Psoas muscle (tissue), 8 donors: Measurements from ENCODE around the gene GOLT1B. TPM values are rescaled to one million over a fixed set of nuclear protein-coding genes. Genes with fewer than 3 reads are reported as not detected.

Source experiments
- ATAC-seq, 4 donors: fragments of 200-7000 bp; cut with Tn5 transposase; one replicate each; pipeline ENCODE4 v1.9.1; 2020; ENCODE audit warnings: moderate library complexity in 3 of 4, mild to moderate bottlenecking in 2 of 4
- DNase-seq, 2 donors: peaks; one replicate each; pipeline ENCODE4 v3.0.0-alpha.2; 2020
- H3K27ac ChIP-seq: fragments of 200-600 bp; one replicate; pipeline ENCODE4 v1.8.0; 2022
- H3K27me3 ChIP-seq, 3 donors: fragments of 200-600 bp in 1 of 3; one replicate each; pipeline versions ENCODE4 v1.6.1 to v1.8.0; 2013 to 2022; ENCODE audit warnings: low read length in 2 of 3, mild to moderate bottlenecking in 2 of 3, moderate library complexity in 1 of 3; ENCODE audit not compliant: insufficient read depth in 3 of 3
- H3K36me3 ChIP-seq, 2 donors: fragments of 200-600 bp in 1 of 2; one replicate each; pipeline versions ENCODE4 v1.6.1 to v1.8.0; 2013 to 2022; ENCODE audit warnings: low read depth in 1 of 2, mild to moderate bottlenecking in 1 of 2, moderate library complexity in 1 of 2; ENCODE audit not compliant: insufficient read depth in 1 of 2
- H3K4me1 ChIP-seq: fragments of 200-600 bp; one replicate; pipeline ENCODE4 v1.8.0; 2022
- H3K4me3 ChIP-seq: fragments of 200-600 bp; one replicate; pipeline ENCODE4 v1.8.0; 2022; ENCODE audit warnings: mild to moderate bottlenecking
- H3K9me3 ChIP-seq: fragments of 200-600 bp; one replicate; pipeline ENCODE4 v1.8.0; 2022
- CTCF ChIP-seq: fragments of 200-600 bp; IDR thresholded peaks from one replicate; pipeline ENCODE4 v1.8.0; 2022; ENCODE audit warnings: antibody characterized with exemption
- WGBS, 3 donors: extraction: QIAGEN DNeasy Blood & Tissue Kit; methylation state at CpG; one replicate each; pipeline versions ENCODE4 v1.1.6 to v1.1.7; 2013; 5-methylcytosine and 5-hydroxymethylcytosine counted together
- intact Hi-C, 2 donors: fragments of 100-400 bp; cut with DNase I; formaldehyde crosslinking; loops; one replicate each; pipeline versions ENCODE4 v1.11.0 to v1.14.2; 2022
- polyA plus RNA-seq, 3 donors: library from polyadenylated mRNA; stranded (reverse); fragments of 200-250 nt; gene quantifications; one replicate each; pipeline ENCODE4 v1.2.3, GENCODE V29; 2013
- total RNA-seq, 4 donors: library from RNA; stranded (reverse); fragmentation: NEBNext Ultra II Directional in 2 of 4; extraction: Animal tissue kit (Norgen Biotek cat#: 25700) in 2 of 4; gene quantifications; one replicate each; pipeline versions ENCODE4 v1.2.1 to v1.2.4, GENCODE V29; 2021 to 2023
- donor health status: healthy with polysubstance abuse.
- donor health status: DM: no; HTN: no; CAD: no; lungs with moderate emphysema.
- donor health status: Bipolar disorder and iron deficiency.
- donor health status: healthy.
- donor health status: DM: yes; HTN: yes; CAD: no.
- donor health status: DM: no; HTN: no; CAD: no.
- donor health status: DM: no; HTN: no; CAD: no.
- donor health status: DM: yes; HTN: yes; CAD: no.

The GOLT1B gene
- total and polyA plus RNA-seq, 7 donors: 14.0 to 62.2 (median 20.3) TPM

DNA sequence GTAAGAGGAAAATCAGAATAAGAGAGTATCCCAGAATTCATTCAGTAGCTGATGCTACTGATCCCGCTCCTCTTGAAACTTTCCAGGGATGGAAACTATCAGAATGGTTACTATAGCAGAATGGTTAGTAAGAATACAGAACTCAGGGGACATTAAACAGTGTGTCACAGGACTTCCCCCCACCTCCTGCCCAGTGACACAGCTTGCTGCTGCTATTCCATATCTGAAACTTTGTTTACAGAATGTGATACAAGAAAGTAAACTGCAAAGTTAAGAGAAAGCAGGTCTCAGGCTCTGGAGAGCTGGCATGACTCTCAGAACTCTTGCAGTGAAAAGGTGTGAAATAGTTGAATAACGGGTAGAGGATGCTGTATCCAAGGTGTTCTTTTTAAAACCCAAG is 27.9 kb downstream of the GOLT1B start:
- H3K27ac ChIP-seq: peak overlapping the region; percentile 28
- peaks cover under 1% of the 10 kb centered on the region for H3K9me3 ChIP-seq
- 59 to 69% (median 63%) methylated on average over 2 of the region's 2 CpGs for WGBS, 3 donors
- H3K27me3 ChIP-seq: no peaks in the 10 kb centered on the region
- intact Hi-C loops: loop anchor here in 1 of 2 donors (5.0 kb wide), 1 partner anchor 153 kb away; no protein-coding TSS in a partner anchor
- no peak for ATAC-seq
- peaks cover 20% of the 10 kb centered on the region for H3K4me1 ChIP-seq
- H3K36me3 ChIP-seq: no peaks in the 10 kb centered on the region
- no peak for TF ChIP-seq CTCF
- no peak for DNase-seq
- no peak overlapping the region for H3K4me3 ChIP-seq

DNA sequence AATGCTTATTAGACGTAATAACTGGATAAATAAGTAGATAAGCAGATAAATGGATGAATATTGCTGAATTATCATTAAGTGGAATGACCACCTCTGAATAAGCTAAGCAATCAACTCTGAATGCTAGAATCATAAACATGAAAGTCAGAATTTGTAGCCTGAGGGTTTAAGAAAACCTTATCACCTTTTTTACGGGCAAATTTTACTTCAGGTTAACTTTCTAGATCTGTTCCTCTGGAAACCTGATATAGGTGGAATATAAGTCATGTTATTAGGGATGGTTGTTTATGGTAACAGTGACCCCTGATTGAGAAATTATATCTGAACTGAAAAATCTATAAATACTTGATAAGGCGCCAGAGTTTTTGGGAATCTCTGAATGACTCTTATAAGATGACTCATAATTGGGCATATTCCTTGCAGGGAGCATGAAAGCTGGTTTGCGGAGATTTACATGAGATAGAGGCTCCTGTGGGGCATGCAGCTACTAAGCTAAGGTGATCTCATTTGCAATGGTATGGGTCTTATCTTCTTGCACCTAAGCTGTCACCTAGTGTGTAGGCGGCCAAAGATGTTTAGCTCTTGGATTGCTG is 36.6 kb downstream of the GOLT1B start:
- peaks cover 6% of the 10 kb centered on the region for H3K4me1 ChIP-seq
- H3K36me3 ChIP-seq: peaks cover 0 to 19% of the 10 kb centered on the region in 2 donors
- H3K9me3 ChIP-seq: no peaks in the 10 kb centered on the region
- no peak overlapping the region for H3K4me3 ChIP-seq
- no peak overlapping the region for H3K27ac ChIP-seq
- WGBS, 3 donors: 91 to 94% (median 93%) methylated on average over 5 of the region's 5 CpGs
- ATAC-seq: no peak
- intact Hi-C loops: no loop called here
- no peak for TF ChIP-seq CTCF
- H3K27me3 ChIP-seq: no peaks in the 10 kb centered on the region
- DNase-seq: no peak

DNA sequence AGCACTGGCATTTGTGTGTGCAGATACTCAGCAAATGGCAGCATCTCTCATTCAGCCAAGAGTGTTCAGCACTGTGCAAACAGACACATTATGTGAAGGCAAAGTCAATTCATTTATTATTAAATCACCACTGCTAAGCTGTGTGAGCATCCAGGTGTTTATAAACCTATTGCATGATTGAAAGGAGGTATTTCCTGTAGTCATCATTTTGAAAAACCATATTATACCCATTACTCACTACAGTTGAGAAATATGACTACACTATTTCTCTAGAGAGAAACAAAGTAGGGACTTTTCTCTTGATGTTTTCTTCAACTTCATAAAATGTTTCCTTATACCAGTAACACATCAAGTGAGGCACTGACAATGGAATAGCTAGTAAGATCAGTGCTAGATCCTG is 38.2 kb downstream of the GOLT1B start:
- ATAC-seq: no peak
- H3K27ac ChIP-seq: no peak overlapping the region
- peaks cover 6% of the 10 kb centered on the region for H3K4me1 ChIP-seq
- H3K9me3 ChIP-seq: no peaks in the 10 kb centered on the region
- intact Hi-C loops: no loop called here
- H3K4me3 ChIP-seq: no peak overlapping the region
- no peak for TF ChIP-seq CTCF
- H3K36me3 ChIP-seq: peaks cover 0 to 19% of the 10 kb centered on the region in 2 donors
- H3K27me3 ChIP-seq: no peaks in the 10 kb centered on the region
- DNase-seq: no peak

DNA sequence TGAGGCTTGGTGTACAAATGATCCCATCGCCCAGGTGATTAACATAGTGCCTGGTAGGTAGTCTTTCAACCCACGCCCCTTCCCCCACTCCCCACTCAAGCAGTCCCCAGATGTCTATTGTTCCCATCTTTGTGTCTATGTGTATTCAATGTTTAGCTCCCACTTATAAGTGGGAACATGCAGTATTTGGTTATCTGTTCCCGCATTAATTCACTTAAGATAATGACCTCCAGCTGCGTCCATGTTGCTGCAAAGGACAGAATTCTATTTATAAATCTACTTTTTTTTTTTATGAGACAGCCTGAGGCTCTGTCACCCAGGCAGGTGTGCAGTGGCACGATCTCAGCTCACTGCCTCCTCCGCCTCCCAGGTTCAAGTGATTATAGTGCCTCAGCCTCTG is 40.2 kb downstream of the GOLT1B start:
- 84 to 85% (median 84%) methylated on average over 6 of the region's 6 CpGs for WGBS, 3 donors
- DNase-seq: no peak
- no peak overlapping the region for H3K27ac ChIP-seq

More for the DNA sequence above, 40.2 kb downstream of the GOLT1B start:
- H3K4me1 ChIP-seq: peaks cover 6% of the 10 kb centered on the region
- H3K36me3 ChIP-seq: peaks cover 0 to 16% of the 10 kb centered on the region in 2 donors
- no peaks in the 10 kb centered on the region for H3K27me3 ChIP-seq
- intact Hi-C loops: no loop called here
- H3K9me3 ChIP-seq: no peaks in the 10 kb centered on the region
- no peak for TF ChIP-seq CTCF
- H3K4me3 ChIP-seq: no peak overlapping the region
- ATAC-seq: no peak
